C4-2B (cell line): ENCODE results near the gene TEX44.

Source experiments
- CTCF ChIP-seq: fragments of 450-650 bp; conservative IDR thresholded peaks from 2 replicates; pipeline ENCODE4 v1.5.1; 2017; ENCODE audit warnings: mild to moderate bottlenecking
- ZFX ChIP-seq: fragments of 450-650 bp; IDR thresholded peaks from 2 replicates; pipeline ENCODE4 v1.6.1; 2017

DNA sequence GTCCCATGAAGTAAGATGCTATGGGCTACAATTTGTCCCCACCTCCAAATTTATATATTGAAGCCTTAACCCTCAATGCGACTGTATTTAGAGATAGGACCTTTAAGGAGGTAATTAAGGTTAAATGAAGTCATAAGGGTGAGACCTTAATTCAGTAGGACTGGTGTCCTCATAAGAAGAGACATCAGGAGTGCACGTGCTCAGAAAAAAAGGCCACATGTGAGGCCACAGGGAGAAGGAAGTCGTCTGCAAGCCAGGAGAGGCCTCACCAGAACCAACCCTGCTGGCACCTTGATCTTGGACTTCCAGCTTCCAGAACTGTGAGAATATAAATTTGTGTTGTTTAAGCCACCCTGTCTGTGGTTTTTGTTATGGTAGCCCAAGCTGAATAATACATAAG is 25.5 kb upstream of the TEX44 start:
- TF ChIP-seq CTCF, result no peak
- no peak for TF ChIP-seq ZFX
